Liver (tissue), 9 donors: ENCODE measurements around the gene PRICKLE4. TPM values are rescaled to one million over a fixed set of nuclear protein-coding genes. Genes with fewer than 3 reads are reported as not detected.

Source experiments
- DNase-seq: peaks from one replicate; pipeline ENCODE4 v3.0.0-alpha.2; 2017; ENCODE audit warnings: low spot score
- H3K27ac ChIP-seq, 2 donors: one replicate each; pipeline ENCODE4 v1.7.0; 2013; ENCODE audit warnings: inconsistent platforms in 2 of 2, low read length in 2 of 2, control low read depth in 1 of 2, low read depth in 1 of 2, mild to moderate bottlenecking in 1 of 2
- H3K27me3 ChIP-seq, 4 donors: one replicate each; pipeline versions ENCODE4 v1.6.1 to v1.7.0; 2013; ENCODE audit warnings: low read length in 3 of 4, inconsistent platforms in 1 of 4, mild to moderate bottlenecking in 1 of 4, moderate library complexity in 1 of 4; ENCODE audit not compliant: control insufficient read depth in 4 of 4, insufficient read depth in 4 of 4
- H3K36me3 ChIP-seq, 4 donors: one replicate each; pipeline versions ENCODE4 v1.6.1 to v1.7.0; 2013; ENCODE audit warnings: low read length in 3 of 4, mild to moderate bottlenecking in 3 of 4, low read depth in 1 of 4, moderate library complexity in 1 of 4; ENCODE audit not compliant: control insufficient read depth in 4 of 4, insufficient read depth in 3 of 4
- H3K4me1 ChIP-seq, 4 donors: one replicate each; pipeline versions ENCODE4 v1.6.1 to v1.7.0; 2013; ENCODE audit warnings: low read length in 3 of 4, mild to moderate bottlenecking in 3 of 4, moderate library complexity in 1 of 4; ENCODE audit not compliant: control insufficient read depth in 4 of 4, insufficient read depth in 4 of 4
- H3K4me3 ChIP-seq, 3 donors: one replicate each; pipeline versions ENCODE4 v1.6.1 to v1.7.0; 2013; ENCODE audit warnings: low read length in 3 of 3, control low read depth in 1 of 3, low read depth in 1 of 3, mild to moderate bottlenecking in 1 of 3
- H3K9ac ChIP-seq, 2 donors: one replicate each; pipeline ENCODE4 v1.7.0; 2013; ENCODE audit warnings: low read length in 2 of 2, mild to moderate bottlenecking in 2 of 2, moderate library complexity in 2 of 2, control low read depth in 1 of 2, low read depth in 1 of 2
- H3K9me3 ChIP-seq, 4 donors: one replicate each; pipeline versions ENCODE4 v1.6.1 to v1.7.0; 2013; ENCODE audit warnings: low read length in 3 of 4; ENCODE audit not compliant: control insufficient read depth in 4 of 4
- ATF3 ChIP-seq: IDR thresholded peaks from 2 replicates; pipeline ENCODE4 v1.6.1; 2016; ENCODE audit warnings: antibody characterized with exemption
- EGR1 ChIP-seq, 2 donors: IDR thresholded peaks; 2 replicates each; pipeline ENCODE4 v1.6.1; 2016 to 2018; ENCODE audit warnings: antibody characterized with exemption in 2 of 2, low read depth in 2 of 2
- FOXA1 ChIP-seq: IDR thresholded peaks from 2 replicates; pipeline ENCODE4 v1.6.1; 2016; ENCODE audit warnings: antibody characterized with exemption
- FOXA2 ChIP-seq: IDR thresholded peaks from 2 replicates; pipeline ENCODE4 v1.6.1; 2016; ENCODE audit warnings: antibody characterized with exemption
- GABPA ChIP-seq, 2 donors: IDR thresholded peaks in 1 of 2; conservative IDR thresholded peaks in 1 of 2; 2 replicates each; pipeline ENCODE4 v1.6.1; 2016; ENCODE audit warnings: antibody characterized with exemption in 2 of 2, mild to moderate bottlenecking in 1 of 2, moderate library complexity in 1 of 2
- HNF4A ChIP-seq, 2 donors: conservative IDR thresholded peaks; 2 replicates each; pipeline ENCODE4 v1.6.1; 2016; ENCODE audit warnings: antibody characterized with exemption in 2 of 2, mild to moderate bottlenecking in 2 of 2
- HNF4G ChIP-seq: IDR thresholded peaks from 2 replicates; pipeline ENCODE4 v1.6.1; 2016; ENCODE audit warnings: antibody characterized with exemption
- JUND ChIP-seq, 2 donors: IDR thresholded peaks; 2 replicates each; pipeline ENCODE4 v1.6.1; 2016; ENCODE audit warnings: antibody characterized with exemption in 2 of 2
- NR2F2 ChIP-seq: IDR thresholded peaks from 2 replicates; pipeline ENCODE4 v1.6.1; 2016; ENCODE audit warnings: antibody characterized with exemption
- RAD21 ChIP-seq, 2 donors: IDR thresholded peaks; 2 replicates each; pipeline ENCODE4 v1.6.1; 2016; ENCODE audit warnings: antibody characterized with exemption in 2 of 2, mild to moderate bottlenecking in 2 of 2
- REST ChIP-seq: IDR thresholded peaks from 2 replicates; pipeline ENCODE4 v1.6.1; 2016; ENCODE audit warnings: antibody characterized with exemption, mild to moderate bottlenecking
- RXRA ChIP-seq, 2 donors: IDR thresholded peaks; 2 replicates each; pipeline ENCODE4 v1.6.1; 2017 to 2018; ENCODE audit warnings: antibody characterized with exemption in 2 of 2, mild to moderate bottlenecking in 1 of 2
- SP1 ChIP-seq: IDR thresholded peaks from 2 replicates; pipeline ENCODE4 v1.6.1; 2018; ENCODE audit warnings: antibody characterized with exemption, mild to moderate bottlenecking
- TAF1 ChIP-seq: conservative IDR thresholded peaks from 2 replicates; pipeline ENCODE4 v1.6.1; 2016; ENCODE audit warnings: antibody characterized with exemption, mild to moderate bottlenecking
- YY1 ChIP-seq: IDR thresholded peaks from 2 replicates; pipeline ENCODE4 v1.6.1; 2016; ENCODE audit warnings: antibody characterized with exemption, mild to moderate bottlenecking
- WGBS: extraction: QIAGEN DNeasy Blood & Tissue Kit; methylation state at CpG from one replicate; pipeline ENCODE4 v1.1.7; 2013; 5-methylcytosine and 5-hydroxymethylcytosine counted together
- polyA plus RNA-seq, 2 donors: library from polyadenylated mRNA; stranded (reverse) in 1 of 2; unstranded in 1 of 2; fragments of 200-250 nt in 1 of 2; fragments of >200 nt in 1 of 2; fragmentation: Nextera tagmentation in 1 of 2; extraction: Ambion mirVana in 1 of 2; gene quantifications; one replicate each; pipeline versions ENCODE4 v1.2.1 to v1.2.3, GENCODE V29; 2013 to 2015
- total RNA-seq, 2 donors: library from RNA; depleted of rRNA; stranded (reverse); fragments of >200 nt; gene quantifications; one replicate each; pipeline ENCODE4 v1.2.3, GENCODE V29; 2014
- TF ChIP-seq, protein P1 (sequence below): IDR thresholded peaks from 2 replicates; pipeline ENCODE4 v1.6.1; 2016; ENCODE audit warnings: antibody characterized with exemption
- TF ChIP-seq, protein P2 (sequence below): IDR thresholded peaks from 2 replicates; pipeline ENCODE4 v1.6.1; 2016; ENCODE audit warnings: antibody characterized with exemption
- donor health status: healthy.
- donor health status: healthy.
- donor health status: healthy.
- donor health status: healthy.
- donor health status: healthy.

Gene PRICKLE4
- total and polyA plus RNA-seq, 4 donors = 0.37 to 1.4 (median 0.98) TPM; not detected in 1

DNA sequence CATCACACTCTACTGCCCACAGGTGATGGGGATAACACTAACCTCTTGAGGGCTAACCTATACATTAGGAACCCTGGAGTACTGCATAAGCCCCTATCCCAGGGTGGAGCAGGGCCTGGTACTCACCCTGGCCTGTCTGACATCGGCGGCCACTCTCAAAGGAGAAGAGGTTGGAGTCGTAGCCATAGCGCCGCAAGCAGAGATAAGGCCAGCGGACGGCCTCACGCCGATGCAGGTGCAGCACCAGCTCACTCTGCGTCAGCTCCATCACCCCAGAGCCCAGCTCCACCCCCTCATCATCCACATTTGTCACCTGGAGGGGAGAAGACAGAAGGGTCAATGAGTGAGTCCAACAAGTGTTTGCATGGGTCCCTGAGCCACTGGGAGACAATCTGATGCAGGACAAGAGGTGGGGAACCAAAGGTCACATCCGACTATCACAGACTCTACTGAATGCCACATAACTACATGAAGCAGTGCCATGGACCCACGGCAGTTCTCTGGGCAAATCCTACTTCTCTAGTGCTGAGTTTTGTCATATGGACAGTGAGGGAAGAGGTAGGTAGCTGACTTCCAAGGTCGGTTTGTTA, 5.2 kb upstream of the PRICKLE4 start:
- no peak for TF ChIP-seq YY1
- TF ChIP-seq REST = no peak
- TF ChIP-seq RXRA (IDR thresholded peaks at IDR 0.05) = no peak
- TF ChIP-seq HNF4A (conservative IDR thresholded peaks at IDR 0.05) = no peak
- TF ChIP-seq SP1 = no peak
- no peak for TF ChIP-seq FOXA2
- no peak for TF ChIP-seq RAD21 (IDR thresholded peaks at IDR 0.05)
- no peak for TF ChIP-seq NR2F2
- TF ChIP-seq JUND (IDR thresholded peaks at IDR 0.05) = no peak
- TF ChIP-seq ATF3 = no peak
- no peak for TF ChIP-seq FOXA1
- H3K36me3 ChIP-seq = peaks cover 11 to 38% (median 22%) of the 10 kb centered on the region in 4 donors
- no peaks in the 10 kb centered on the region for H3K27me3 ChIP-seq
- H3K27ac ChIP-seq = no peak overlapping the region
- no peak for DNase-seq
- no peak overlapping the region for H3K9ac ChIP-seq
- WGBS = 91% methylated on average over 13 of the region's 13 CpGs
- H3K4me3 ChIP-seq = no peak overlapping the region
- no peaks in the 10 kb centered on the region for H3K9me3 ChIP-seq
- H3K4me1 ChIP-seq = peaks cover 2 to 9% (median 8%) of the 10 kb centered on the region in 4 donors

DNA sequence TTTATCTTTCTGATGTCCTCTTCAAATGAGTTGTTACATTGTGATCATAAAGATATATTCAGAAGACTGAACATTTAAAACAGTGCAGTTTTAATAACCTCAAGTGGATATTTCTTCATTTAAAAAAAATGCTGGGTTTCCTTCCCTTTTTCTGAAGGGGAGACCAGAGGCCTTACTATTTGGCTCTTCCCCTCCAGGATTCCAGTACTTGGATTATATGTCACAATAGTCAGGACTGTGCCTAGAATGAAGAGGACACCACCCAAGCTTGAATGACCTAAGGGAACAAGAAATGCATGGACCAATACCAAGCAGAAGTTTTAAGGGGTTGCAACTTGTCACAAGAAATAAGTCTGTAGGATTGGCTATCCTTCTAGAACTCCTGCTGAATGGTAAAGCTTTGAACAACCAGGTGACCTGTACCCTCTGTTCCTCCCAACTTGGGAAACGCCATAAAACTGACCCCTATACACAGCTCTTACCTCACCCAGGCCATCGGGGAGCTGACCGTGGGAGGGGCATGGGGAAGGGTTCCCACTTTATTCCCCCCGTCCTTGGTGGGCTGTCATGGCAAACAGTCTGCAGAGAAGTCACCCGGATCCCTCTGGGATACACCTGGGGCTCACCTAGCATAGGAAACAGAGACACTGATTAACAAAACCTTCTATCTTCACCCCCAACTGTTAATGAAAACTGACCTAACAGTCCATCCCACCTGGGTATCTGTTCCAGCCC, 2.9 kb upstream of the PRICKLE4 start:
- no peak for DNase-seq
- Histone ChIP-seq H3K27me3 (no peaks in the 10 kb centered on the region), H3K9me3 (no peaks in the 10 kb centered on the region), H3K4me3 (no peak overlapping the region), H3K36me3 (peaks cover 0 to 19% (median 11%) of the 10 kb centered on the region in 4 donors), H3K4me1 (peaks cover 2 to 21% (median 18%) of the 10 kb centered on the region in 4 donors), H3K27ac (no peak overlapping the region), H3K9ac (no peak overlapping the region)
- TF ChIP-seq JUND (IDR thresholded peaks at IDR 0.05) (no peak), EGR1 (IDR thresholded peaks at IDR 0.05; ENCODE audit: low read depth in 2 of 2) (no peak), HNF4G (no peak), FOXA2 (no peak), TAF1 (no peak), NR2F2 (no peak), GABPA (IDR thresholded peaks at IDR 0.05 in 1 of 2, conservative IDR thresholded peaks at IDR 0.05 in 1 of 2) (no peak), SP1 (no peak), HNF4A (conservative IDR thresholded peaks at IDR 0.05) (no peak), FOXA1 (no peak), REST (no peak), RXRA (IDR thresholded peaks at IDR 0.05) (no peak), RAD21 (IDR thresholded peaks at IDR 0.05) (no peak), YY1 (no peak), ATF3 (no peak)
- TF ChIP-seq, protein P1, sequence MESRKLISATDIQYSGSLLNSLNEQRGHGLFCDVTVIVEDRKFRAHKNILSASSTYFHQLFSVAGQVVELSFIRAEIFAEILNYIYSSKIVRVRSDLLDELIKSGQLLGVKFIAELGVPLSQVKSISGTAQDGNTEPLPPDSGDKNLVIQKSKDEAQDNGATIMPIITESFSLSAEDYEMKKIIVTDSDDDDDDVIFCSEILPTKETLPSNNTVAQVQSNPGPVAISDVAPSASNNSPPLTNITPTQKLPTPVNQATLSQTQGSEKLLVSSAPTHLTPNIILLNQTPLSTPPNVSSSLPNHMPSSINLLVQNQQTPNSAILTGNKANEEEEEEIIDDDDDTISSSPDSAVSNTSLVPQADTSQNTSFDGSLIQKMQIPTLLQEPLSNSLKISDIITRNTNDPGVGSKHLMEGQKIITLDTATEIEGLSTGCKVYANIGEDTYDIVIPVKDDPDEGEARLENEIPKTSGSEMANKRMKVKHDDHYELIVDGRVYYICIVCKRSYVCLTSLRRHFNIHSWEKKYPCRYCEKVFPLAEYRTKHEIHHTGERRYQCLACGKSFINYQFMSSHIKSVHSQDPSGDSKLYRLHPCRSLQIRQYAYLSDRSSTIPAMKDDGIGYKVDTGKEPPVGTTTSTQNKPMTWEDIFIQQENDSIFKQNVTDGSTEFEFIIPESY = no peak
- TF ChIP-seq, protein P2, sequence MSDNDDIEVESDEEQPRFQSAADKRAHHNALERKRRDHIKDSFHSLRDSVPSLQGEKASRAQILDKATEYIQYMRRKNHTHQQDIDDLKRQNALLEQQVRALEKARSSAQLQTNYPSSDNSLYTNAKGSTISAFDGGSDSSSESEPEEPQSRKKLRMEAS = no peak
- WGBS = 82% methylated on average over 5 of the region's 5 CpGs
